KMS-11 (cell line): Measurements from ENCODE around the gene SKI.

Source experiments
- H2AFZ ChIP-seq: fragments of 200-600 bp; sonication (generic); 2 replicates; pipeline ENCODE4 v1.6.1; 2016; ENCODE audit warnings: antibody characterized with exemption, mixed run types, low read depth
- H3K27ac ChIP-seq: fragments of 200-600 bp; sonication (generic); 2 replicates; pipeline ENCODE4 v1.6.1; 2016; ENCODE audit warnings: mild to moderate bottlenecking, mixed run types
- H3K27me3 ChIP-seq: fragments of 200-600 bp; sonication (generic); 2 replicates; pipeline ENCODE4 v1.6.1; 2017; ENCODE audit warnings: mild to moderate bottlenecking, low read depth, mixed run types, moderate library complexity; ENCODE audit not compliant: insufficient read depth
- H3K36me3 ChIP-seq: fragments of 200-600 bp; sonication (generic); 2 replicates; pipeline ENCODE4 v1.6.1; 2017; ENCODE audit warnings: mild to moderate bottlenecking, mixed run types; ENCODE audit not compliant: insufficient read depth
- H3K4me1 ChIP-seq: fragments of 200-600 bp; sonication (generic); 2 replicates; pipeline ENCODE4 v1.6.1; 2016; ENCODE audit warnings: mild to moderate bottlenecking, low read depth, mixed run types; ENCODE audit not compliant: poor library complexity, severe bottlenecking
- H3K4me2 ChIP-seq: fragments of 200-600 bp; sonication (generic); 2 replicates; pipeline ENCODE4 v1.7.0; 2016; ENCODE audit warnings: mild to moderate bottlenecking, mixed run types
- H3K4me3 ChIP-seq: fragments of 200-600 bp; sonication (generic); IDR thresholded peaks from 2 replicates; pipeline ENCODE4 v1.6.1; 2017; ENCODE audit warnings: low read depth, low read length, mixed read lengths; ENCODE audit not compliant: insufficient read depth
- H3K79me2 ChIP-seq: fragments of 200-600 bp; sonication (generic); 2 replicates; pipeline ENCODE4 v1.6.1; 2016; ENCODE audit warnings: low read depth, mixed run types; ENCODE audit not compliant: insufficient read depth
- H3K9ac ChIP-seq: fragments of 200-600 bp; sonication (generic); 2 replicates; pipeline ENCODE4 v1.6.1; 2016; ENCODE audit warnings: mild to moderate bottlenecking, mixed run types
- H4K20me1 ChIP-seq: fragments of 200-600 bp; sonication (generic); 2 replicates; pipeline ENCODE4 v1.6.1; 2016; ENCODE audit warnings: mild to moderate bottlenecking, mixed run types; ENCODE audit not compliant: insufficient read depth
- CTCF ChIP-seq: fragments of 200-600 bp; sonication (generic); conservative IDR thresholded peaks from 2 replicates; pipeline ENCODE4 v1.6.1; 2017; ENCODE audit warnings: low read depth, mild to moderate bottlenecking, antibody characterized with exemption, low read length, moderate library complexity, mixed read lengths

Gene SKI

GRCh38 chr1:2311184-2312032 lies 83.3 kb downstream of the SKI start:
- no peak overlapping the region for H3K4me3 ChIP-seq
- H3K27me3 ChIP-seq = peaks cover 9% of the 10 kb centered on the region; the same call in 1 of the 2 replicates
- no peaks in the 10 kb centered on the region for H4K20me1 ChIP-seq
- no peaks in the 10 kb centered on the region for H3K36me3 ChIP-seq
- H3K4me1 ChIP-seq = no peaks in the 10 kb centered on the region
- H3K27ac ChIP-seq = no peak overlapping the region
- no peak overlapping the region for H3K4me2 ChIP-seq
- H2AFZ ChIP-seq = no peak overlapping the region
- no peak overlapping the region for H3K9ac ChIP-seq
- no peaks in the 10 kb centered on the region for H3K79me2 ChIP-seq
- TF ChIP-seq CTCF = no peak

GRCh38 chr1:2312160-2312514 lies 84.0 kb downstream of the SKI start:
- no peak for TF ChIP-seq CTCF
- Histone ChIP-seq H4K20me1 (no peaks in the 10 kb centered on the region), H3K27me3 (peaks cover 16% of the 10 kb centered on the region; the same call in 1 of the 2 replicates), H2AFZ (no peak overlapping the region), H3K27ac (no peak overlapping the region), H3K79me2 (no peaks in the 10 kb centered on the region), H3K4me3 (no peak overlapping the region), H3K4me1 (no peaks in the 10 kb centered on the region), H3K36me3 (no peaks in the 10 kb centered on the region), H3K9ac (no peak overlapping the region), H3K4me2 (no peak overlapping the region)

GRCh38 chr1:2312515-2313301 lies 84.6 kb downstream of the SKI start:
- H3K4me3 ChIP-seq = no peak overlapping the region
- H2AFZ ChIP-seq = no peak overlapping the region
- H3K27ac ChIP-seq = no peak overlapping the region
- no peaks in the 10 kb centered on the region for H3K4me1 ChIP-seq
- H3K4me2 ChIP-seq = no peak overlapping the region
- no peaks in the 10 kb centered on the region for H3K79me2 ChIP-seq
- no peaks in the 10 kb centered on the region for H4K20me1 ChIP-seq
- H3K9ac ChIP-seq = no peak overlapping the region
- TF ChIP-seq CTCF = no peak
- no peaks in the 10 kb centered on the region for H3K36me3 ChIP-seq
- peaks cover 20% of the 10 kb centered on the region for H3K27me3 ChIP-seq

GRCh38 chr1:2313651-2314261 lies 85.6 kb downstream of the SKI start:
- TF ChIP-seq CTCF = no peak
- no peak overlapping the region for H2AFZ ChIP-seq
- no peaks in the 10 kb centered on the region for H4K20me1 ChIP-seq
- peaks cover 31% of the 10 kb centered on the region for H3K27me3 ChIP-seq
- H3K4me1 ChIP-seq = no peaks in the 10 kb centered on the region
- no peak overlapping the region for H3K4me3 ChIP-seq
- no peaks in the 10 kb centered on the region for H3K36me3 ChIP-seq
- no peak overlapping the region for H3K4me2 ChIP-seq
- H3K27ac ChIP-seq = no peak overlapping the region
- no peak overlapping the region for H3K9ac ChIP-seq
- no peaks in the 10 kb centered on the region for H3K79me2 ChIP-seq
